Left cardiac atrium (tissue), 4 donors: Measurements from ENCODE around the gene CDC42EP5. TPM values are rescaled to one million over a fixed set of nuclear protein-coding genes. Genes with fewer than 3 reads are reported as not detected.
"Not testable (repeated sequence)": the region's sequence is repeated elsewhere in the genome, so short reads cannot be mapped to it uniquely, and the experiment has no call there.

Experiments used
- ATAC-seq, 2 donors: fragments of 200-7000 bp; cut with Tn5 transposase; one replicate each; pipeline ENCODE4 v1.9.1; 2020; ENCODE audit warnings: mild to moderate bottlenecking in 2 of 2, moderate library complexity in 2 of 2
- DNase-seq: peaks from one replicate; pipeline ENCODE4 v3.0.0-alpha.2; 2020
- intact Hi-C, 2 donors: fragments of 100-400 bp; cut with DNase I; formaldehyde crosslinking; loops; one replicate each; pipeline versions ENCODE4 v1.14.1 to v1.15.1; 2022 to 2023
- total RNA-seq, 2 donors: library from RNA; stranded (reverse); fragmentation: NEBNext Ultra II Directional; extraction: Animal tissue kit (Norgen Biotek cat#: 25700); gene quantifications; one replicate each; pipeline ENCODE4 v1.2.1, GENCODE V29; 2021
- donor health status: DM: no; HTN: yes; CAD: no.
- donor health status: DM: no; HTN: yes; CAD: no; lungs with severe emphysema.
- donor health status: DM: yes; HTN: yes; CAD: no.
- donor health status: Dilated cardiomyopathy.

The CDC42EP5 gene
- total RNA-seq, 2 donors from 2014 or later = 13.0 to 25.0 TPM

DNA sequence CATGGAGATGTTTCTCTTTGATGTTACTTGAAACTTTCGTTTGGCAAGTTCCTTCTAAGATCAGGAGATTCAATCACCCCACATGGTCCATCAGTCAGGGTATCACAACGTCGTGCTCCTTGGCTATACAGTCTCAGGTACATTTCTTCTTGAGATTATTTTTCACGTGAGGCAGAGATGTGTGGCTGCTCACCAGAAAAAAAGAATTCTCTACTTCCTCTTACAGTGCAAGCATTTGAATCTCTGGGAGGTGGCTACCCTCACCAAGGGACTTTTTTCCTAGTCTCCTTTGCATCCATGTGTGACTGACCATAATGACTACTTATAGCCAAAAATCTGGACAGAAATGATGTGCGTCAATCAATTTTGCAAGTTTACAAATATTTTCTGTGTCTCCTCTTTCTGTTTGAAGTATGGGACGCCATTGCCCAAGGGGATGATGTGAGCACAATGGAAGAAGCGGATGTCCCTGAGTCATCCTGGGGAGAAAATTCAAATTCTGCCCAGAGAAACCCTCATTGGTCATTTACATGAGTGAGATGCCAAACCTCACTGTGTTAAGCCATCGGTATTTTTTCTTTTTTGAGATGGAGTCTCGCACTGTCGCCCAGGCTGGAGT is 21.0 kb upstream of the CDC42EP5 start:
- ATAC-seq (no peak), DNase-seq (no peak)
- intact Hi-C loops = no loop called here

DNA sequence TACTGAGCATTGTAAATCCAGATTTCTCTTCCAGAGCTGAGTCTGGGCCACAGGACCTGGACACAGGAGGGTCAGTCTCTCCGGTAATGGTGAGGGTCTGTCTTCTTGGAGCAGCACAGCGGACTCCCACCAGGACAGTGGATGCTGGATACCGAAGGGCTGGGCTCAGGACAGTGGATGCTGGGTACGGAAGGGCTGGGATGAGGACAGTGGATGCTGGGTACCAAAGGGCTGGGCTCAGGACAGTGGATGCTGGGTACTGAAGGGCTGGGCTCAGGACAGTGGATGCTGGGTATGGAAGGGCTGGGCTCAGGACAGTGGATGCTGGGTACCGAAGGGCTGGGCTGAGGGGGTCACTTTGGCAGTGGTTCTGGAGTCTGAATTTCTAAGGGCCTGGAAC is 20.0 kb upstream of the CDC42EP5 start:
- DNase-seq, intact Hi-C loops, ATAC-seq: not testable (repeated sequence)

DNA sequence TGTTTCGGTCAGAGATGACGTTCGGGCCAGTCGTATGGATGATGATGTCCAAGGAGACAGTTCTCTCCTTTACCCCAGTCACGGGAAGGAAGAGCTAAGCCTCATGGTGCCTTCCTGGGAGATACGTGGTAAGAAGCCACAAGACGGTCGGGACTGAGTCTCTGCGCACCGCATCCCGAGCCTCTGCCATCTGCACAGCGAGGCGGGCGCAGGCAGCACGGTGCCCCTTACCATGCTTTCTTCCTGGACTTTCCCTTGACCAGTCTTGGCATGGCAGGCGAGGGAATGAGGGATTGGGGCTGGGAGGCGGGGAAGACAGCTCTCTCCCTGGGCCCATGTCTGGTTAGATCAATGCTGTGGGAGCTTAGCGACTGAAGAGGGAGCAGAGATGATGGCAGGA is 19.5 kb upstream of the CDC42EP5 start:
- intact Hi-C loops = no loop called here
- no peak for ATAC-seq
- no peak for DNase-seq

DNA sequence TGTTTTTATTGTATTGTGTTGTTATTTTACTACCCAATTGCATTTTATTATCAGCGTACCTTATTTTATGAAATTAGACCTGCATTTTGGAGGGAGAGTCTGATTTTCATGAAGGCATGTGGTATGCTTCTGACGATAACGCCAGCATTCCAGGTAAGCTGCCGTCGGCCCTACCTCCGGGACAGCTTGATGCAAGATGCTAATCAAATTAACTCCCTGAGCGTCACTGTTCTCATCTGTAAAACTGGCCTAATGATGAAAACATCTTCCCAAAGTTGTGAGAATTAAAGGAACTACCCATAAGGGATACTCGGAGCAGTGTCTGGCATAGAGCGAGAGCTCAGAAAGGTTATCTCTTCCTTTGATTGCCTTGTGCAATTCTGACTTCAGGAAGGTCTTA is 16.7 kb upstream of the CDC42EP5 start:
- ATAC-seq = no peak
- DNase-seq = no peak
- intact Hi-C loops = no loop called here

DNA sequence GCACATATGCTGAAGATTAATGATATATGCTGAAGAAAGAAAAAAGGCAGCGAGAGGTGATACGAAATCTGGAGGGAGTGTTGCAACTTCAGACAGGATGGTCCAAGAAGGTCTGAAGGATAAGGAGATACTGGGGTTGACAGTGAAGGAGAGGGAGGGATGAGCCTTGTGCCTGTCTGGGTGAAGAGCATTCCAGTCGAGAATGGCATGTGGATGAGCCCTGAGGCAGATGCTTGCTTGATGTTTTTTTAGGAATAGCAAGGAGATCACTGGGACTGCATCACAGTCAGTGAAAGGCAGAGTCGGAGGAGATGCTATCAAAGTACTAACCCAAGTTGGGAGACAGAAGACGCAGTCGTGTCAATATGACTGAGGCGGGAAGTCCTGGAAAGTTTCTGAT is 16.2 kb upstream of the CDC42EP5 start:
- intact Hi-C loops = no loop called here
- no peak for DNase-seq
- ATAC-seq = no peak

- ATAC-seq (no peak), DNase-seq (no peak)
- intact Hi-C loops = no loop called here
Observed at GRCh38 chr19:54485851-54486250, 12.8 kb upstream of the CDC42EP5 start.

DNA sequence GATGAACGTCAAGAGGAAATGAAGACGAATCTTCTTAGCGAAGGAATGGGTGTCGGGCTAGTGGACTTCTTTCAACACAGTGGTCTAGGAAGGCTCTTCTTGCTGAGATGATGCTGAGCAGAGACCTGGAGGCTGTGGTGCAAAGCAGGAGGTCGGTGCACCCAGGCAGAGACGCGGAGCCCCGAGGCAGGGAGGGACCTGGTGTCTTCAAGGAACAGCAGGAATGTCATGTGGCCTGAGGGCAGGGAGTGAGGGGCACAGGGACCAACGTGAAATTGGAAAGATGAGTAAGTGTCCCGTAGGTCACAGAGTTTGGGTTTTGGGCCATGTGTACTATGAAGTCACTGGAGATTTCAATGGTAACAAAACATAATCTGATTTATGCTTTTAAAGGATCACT is 11.4 kb upstream of the CDC42EP5 start:
- DNase-seq (no peak), ATAC-seq (no peak)
- intact Hi-C loops = loop anchor here in 1 of 2 donors (5.0 kb wide), 1 partner anchor 193 kb away; no protein-coding TSS in a partner anchor

DNA sequence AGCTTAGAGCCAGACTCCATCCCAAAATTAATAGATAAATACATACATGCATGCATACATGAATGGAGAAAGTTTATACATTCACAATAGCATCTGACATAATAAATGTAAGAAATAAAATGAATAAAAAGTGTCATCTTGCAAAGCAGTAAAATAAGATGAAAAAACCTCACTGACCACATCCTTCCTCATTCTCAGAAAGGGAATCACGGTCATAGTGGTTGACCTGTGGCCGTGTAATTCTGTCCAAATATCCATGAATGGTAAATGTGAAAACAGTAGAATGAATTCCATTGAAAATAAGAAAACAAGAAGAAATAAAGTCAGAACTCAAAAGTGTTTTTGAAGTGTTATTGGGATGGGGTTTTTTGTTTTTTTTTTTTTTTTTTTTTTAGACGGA is 9.8 kb upstream of the CDC42EP5 start:
- ATAC-seq (no peak), DNase-seq (no peak)
- intact Hi-C loops = loop anchor here in 1 of 2 donors (5.0 kb wide), 1 partner anchor 194 kb away; no protein-coding TSS in a partner anchor

GRCh38 chr19:54481326-54481930 is 8.3 kb upstream of the CDC42EP5 start:
- intact Hi-C loops = loop anchor here in 1 of 2 donors (5.0 kb wide), 1 partner anchor 196 kb away; no protein-coding TSS in a partner anchor

GRCh38 chr19:54480051-54480450 is 7.0 kb upstream of the CDC42EP5 start:
- intact Hi-C loops = loop anchor here in 1 of 2 donors (5.0 kb wide), 1 partner anchor 197 kb away; no protein-coding TSS in a partner anchor
- DNase-seq = no peak
- no peak for ATAC-seq

More at GRCh38 chr19:54481326-54481930, 8.3 kb upstream of the CDC42EP5 start:
- DNase-seq (no peak), ATAC-seq (peak; percentile 38 to 57)

GRCh38 chr19:54478677-54479266 is 5.7 kb upstream of the CDC42EP5 start:
- intact Hi-C loops = no loop called here
- DNase-seq (no peak), ATAC-seq (peak in 1 of 2 donors; percentile 21)

GRCh38 chr19:54477650-54478049 is 4.6 kb upstream of the CDC42EP5 start:
- DNase-seq = no peak
- intact Hi-C loops = no loop called here
- ATAC-seq = no peak

GRCh38 chr19:54475706-54476105 is 2.6 kb upstream of the CDC42EP5 start:
- intact Hi-C loops = no loop called here
- no peak for ATAC-seq
- DNase-seq = no peak

- ATAC-seq = no peak
- intact Hi-C loops = no loop called here
- DNase-seq = no peak
Observed at GRCh38 chr19:54473892-54474372, 836 bp upstream of the CDC42EP5 start.

DNA sequence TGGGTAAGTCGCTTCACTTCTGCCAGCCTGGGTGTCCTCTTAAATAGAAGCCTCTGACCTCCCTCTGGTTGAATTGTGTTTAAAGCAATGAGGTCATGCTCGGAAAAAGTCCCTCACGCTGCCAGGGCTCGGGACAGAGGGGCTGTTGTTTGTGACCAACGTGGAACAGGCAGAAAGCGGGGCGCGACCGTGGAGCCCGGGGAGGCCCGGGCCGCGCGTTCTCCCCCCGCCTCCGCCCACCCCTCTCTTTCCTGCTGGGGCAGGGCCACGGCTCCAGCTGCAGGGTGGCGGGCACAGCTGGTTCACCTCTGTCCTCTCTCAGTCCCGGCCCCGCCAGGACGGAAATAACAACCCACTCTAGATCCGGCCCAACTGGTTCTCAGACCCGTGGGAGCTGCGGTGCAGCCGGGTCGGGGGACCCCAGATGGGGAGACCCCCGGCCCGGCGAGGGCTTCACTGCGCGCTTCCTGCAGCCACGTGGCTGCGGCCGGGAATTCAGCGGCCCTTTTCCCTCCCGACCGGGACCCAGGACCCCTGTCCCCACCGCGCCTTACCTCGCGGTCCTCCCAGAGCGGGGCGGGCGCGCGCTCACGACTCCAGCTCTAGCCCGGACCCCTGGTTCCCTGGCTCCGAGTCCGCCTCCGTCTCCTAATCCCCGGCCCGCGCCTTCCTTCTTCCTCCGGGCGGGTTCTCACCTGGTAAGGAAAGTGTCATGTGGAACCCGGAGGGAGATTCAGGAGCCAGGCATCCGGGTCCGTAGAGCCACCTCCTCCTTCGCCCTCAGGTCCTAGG is 1.9 kb downstream of the CDC42EP5 start:
- intact Hi-C loops = no loop called here
- ATAC-seq (peak; percentile 16 to 48), DNase-seq (peak; percentile 66)

DNA sequence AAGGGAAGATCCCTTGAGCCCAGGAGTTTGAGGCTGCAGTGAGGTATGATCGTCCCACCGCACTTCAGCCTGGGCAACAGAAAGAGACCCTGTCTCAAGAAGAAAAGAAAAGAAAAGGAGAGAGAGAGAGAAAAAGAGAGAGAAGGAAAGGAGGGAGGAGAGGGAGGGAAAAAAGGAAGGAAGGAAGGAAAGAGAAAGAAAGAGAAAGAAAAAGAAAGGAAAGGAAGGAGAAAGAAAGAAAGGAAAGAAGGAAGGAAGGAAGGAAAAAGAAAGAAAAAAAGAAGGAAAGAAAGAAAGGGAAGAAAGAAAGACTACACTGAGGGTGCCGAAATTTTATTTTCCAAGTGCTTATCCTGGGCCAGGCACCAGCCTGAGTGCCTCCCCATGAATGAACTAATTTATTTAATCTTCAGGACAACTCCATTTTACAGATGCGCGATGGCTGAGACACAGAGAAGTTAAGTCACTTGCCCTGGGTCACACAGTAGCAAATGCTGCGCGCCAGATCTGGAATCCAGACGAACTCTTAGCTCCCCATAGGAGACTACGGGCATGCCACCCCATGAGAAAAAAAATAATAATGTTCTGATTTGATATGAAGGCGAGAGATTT is 2.7 kb downstream of the CDC42EP5 start:
- no peak for ATAC-seq
- DNase-seq = no peak
- intact Hi-C loops = no loop called here

DNA sequence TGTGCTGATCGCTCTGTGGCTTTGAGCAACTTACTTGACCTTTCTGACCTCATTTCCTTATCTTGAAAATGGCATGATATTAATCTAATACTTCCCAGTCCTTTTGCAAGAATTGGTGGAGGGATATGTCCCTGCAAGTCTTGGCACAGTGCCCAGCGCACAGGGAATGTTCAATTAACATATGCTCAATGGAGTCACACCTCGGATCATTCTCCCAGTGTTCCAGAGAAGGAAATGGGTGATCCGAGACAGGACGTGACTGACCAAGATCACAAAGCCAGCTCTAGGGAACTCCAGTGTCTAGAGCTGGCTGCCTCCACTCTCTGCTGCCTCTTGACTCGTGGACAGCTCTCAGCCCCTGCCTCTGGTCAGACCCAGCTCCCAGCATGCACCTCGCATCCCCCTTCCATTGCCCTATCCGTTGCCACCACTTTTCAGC is 3.6 kb downstream of the CDC42EP5 start:
- intact Hi-C loops = no loop called here

GRCh38 chr19:54466110-54466480 is 7.0 kb downstream of the CDC42EP5 start:
- ATAC-seq, intact Hi-C loops, DNase-seq: not testable (repeated sequence)

More for the DNA sequence above, 3.6 kb downstream of the CDC42EP5 start:
- DNase-seq (peak; percentile 73), ATAC-seq (no peak)
